Raji (cell line): ENCODE data around the gene PLEKHG4B.
A peak's percentile ranks its signal among the peaks of the same experiment; 100 is the strongest.

Experiments used
- POLR2A ChIP-seq: IDR thresholded peaks from 2 replicates; pipeline ENCODE4 v1.6.1; 2011; ENCODE audit warnings: low read depth, low read length, control low read depth; ENCODE audit not compliant: insufficient read depth

PLEKHG4B gene

DNA sequence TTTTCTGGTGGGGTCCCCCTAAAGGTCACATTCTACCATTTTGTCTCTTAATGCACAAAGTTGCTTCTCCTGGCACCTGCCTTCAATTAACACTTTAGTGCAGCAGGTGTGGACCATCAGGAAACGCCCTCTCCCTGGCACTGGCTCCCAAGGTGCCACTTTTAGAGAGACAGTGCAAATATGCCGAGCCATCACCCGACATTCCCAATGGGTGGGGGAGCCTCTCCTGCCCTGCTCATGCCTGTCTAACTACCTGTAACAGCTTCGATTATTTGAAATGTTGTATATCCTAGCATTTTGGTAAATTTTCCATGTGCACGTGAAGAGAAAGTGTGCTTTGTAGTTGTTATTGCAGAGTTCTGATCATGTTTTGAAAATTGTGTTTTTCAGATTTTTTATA is 86.1 kb downstream of the PLEKHG4B start:
- no peak for TF ChIP-seq POLR2A

GRCh38 chr5:179401-179800 is 87.4 kb downstream of the PLEKHG4B start:
- TF ChIP-seq POLR2A, result no peak

- no peak for TF ChIP-seq POLR2A
These were observed 88.4 kb downstream of the PLEKHG4B start for GRCh38 chr5:180286-180918.

- no peak for TF ChIP-seq POLR2A
These were observed 89.2 kb downstream of the PLEKHG4B start for GRCh38 chr5:181160-181559.

DNA sequence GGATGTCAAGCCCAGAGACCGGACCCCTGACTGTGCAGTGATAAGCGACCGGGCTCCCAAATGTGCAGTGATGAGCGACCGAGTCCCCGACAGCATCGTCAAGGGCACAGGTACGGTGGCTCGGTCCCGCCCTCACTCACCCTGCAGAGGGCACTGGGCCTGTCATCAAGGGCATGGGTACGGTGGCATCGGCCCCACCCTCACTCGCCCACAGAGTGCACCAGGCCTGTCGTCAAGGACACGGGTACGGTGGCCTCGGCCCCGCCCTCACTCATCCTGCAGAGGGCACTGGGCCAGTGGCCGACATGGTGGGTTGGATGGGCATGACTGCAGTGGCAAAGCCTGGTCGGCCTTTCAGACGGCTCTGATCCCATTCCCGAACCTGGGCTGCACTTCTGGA is 89.6 kb downstream of the PLEKHG4B start:
- no peak for TF ChIP-seq POLR2A

- no peak for TF ChIP-seq POLR2A
These were observed 90.2 kb downstream of the PLEKHG4B start for GRCh38 chr5:182126-182525.

DNA sequence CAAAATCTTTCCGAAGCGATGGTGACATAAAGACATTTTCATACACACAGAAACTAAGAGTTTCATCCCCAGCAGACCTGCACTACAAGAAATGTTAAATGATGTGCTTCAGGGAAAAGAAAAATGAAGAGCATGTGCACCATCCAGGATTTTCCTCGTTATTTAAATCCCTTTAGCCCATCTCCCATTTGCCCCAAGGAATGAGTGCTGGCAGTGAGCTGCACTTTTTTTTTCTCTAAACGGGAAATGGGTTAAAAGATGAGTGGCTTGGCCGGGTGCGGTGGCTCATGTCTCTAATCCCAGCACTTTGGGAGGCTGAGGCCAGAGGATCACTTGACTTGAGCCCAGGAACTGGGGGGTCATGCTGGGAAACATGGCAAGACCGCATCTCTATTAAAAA is 92.5 kb downstream of the PLEKHG4B start:
- no peak for TF ChIP-seq POLR2A

DNA sequence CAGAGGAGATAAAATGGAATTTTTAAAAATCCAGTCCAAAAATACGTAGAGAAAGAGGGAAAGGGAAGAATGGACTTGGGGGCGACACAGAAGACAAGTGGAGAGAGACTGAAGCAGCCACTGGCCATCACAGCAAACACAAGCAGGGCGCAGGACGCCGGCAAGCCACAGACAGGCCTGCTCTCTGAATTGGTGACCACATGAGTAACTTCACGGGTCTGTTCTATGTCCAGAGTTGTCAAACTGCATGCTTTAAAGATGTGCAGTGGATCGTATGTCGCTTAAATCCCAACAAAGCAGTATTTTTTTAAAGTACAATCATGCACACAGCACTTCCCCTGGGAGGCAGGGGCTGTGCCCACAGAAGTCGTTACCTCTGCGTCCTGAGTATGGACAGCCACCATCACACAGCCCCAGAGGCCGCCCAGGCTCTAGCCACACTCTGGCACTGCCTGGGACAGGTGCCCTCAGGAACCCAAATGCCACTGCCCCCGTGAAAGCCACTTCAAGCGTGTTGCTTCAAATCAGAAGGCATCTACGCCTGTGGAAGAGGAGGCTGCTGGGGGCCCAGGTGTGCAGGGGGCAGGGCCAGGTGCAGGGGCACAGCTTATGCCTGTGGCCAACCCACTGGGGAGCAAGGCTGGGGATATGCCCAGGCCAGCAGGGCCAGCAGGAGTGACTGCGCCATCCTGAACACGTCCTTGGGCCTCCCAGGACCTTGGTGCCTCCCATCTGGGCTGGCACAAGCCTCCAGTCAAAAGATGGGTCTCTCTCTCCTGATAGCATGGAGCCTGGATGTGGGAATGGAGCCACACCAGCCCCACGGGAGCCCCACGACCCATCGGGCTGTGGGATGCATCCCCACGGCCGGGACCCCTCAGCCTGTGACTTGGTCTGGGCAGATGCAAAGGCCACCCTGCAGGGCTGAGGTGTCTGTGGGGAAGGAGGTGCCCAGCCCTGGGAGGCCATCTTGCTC is 93.4 kb downstream of the PLEKHG4B start:
- no peak for TF ChIP-seq POLR2A

- no peak for TF ChIP-seq POLR2A
These were observed 94.4 kb downstream of the PLEKHG4B start for GRCh38 chr5:186091-187041.

- no peak for TF ChIP-seq POLR2A
These were observed 95.1 kb downstream of the PLEKHG4B start for GRCh38 chr5:187042-187431.

DNA sequence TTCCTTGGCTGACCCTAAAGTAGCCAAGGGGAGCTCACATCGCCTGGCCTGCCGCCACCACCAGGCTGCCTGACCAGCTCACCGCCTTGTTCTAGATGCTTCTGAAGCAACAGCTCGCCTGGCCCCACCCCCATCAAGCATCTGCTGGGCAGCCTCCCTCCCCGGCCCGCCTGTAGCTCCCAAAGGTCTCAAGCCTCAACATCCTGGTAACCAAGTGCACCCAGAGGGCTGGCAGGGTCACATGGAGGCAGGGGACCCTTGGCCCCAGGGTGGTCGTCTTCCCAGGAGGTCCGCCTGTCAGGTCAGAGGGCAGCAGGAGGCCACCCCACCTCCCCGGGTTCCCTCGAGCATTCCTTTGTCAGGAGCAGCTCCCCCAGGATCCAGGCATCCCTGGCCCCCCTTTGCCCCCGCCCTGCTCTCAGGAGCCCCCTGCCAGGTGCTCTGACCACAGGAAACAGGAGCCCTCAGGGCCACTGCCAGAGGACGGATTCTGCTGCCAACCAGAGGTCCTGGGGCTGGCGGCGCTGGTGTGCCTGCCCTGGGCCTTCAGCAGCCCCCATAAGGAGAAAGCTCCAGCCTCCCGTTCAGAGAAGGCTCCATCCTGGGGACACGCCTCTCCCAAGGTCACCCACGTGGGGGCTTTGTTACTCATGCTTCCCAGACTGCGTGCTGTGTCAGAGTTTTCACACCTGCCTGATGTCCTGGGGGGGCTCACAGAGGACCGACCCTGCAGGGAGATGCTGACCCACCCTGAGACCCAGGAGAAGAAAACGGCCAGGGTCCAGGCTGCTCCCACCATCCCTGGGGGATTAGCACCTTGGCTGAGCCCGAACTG is 95.9 kb downstream of the PLEKHG4B start:
- TF ChIP-seq POLR2A, result no peak

DNA sequence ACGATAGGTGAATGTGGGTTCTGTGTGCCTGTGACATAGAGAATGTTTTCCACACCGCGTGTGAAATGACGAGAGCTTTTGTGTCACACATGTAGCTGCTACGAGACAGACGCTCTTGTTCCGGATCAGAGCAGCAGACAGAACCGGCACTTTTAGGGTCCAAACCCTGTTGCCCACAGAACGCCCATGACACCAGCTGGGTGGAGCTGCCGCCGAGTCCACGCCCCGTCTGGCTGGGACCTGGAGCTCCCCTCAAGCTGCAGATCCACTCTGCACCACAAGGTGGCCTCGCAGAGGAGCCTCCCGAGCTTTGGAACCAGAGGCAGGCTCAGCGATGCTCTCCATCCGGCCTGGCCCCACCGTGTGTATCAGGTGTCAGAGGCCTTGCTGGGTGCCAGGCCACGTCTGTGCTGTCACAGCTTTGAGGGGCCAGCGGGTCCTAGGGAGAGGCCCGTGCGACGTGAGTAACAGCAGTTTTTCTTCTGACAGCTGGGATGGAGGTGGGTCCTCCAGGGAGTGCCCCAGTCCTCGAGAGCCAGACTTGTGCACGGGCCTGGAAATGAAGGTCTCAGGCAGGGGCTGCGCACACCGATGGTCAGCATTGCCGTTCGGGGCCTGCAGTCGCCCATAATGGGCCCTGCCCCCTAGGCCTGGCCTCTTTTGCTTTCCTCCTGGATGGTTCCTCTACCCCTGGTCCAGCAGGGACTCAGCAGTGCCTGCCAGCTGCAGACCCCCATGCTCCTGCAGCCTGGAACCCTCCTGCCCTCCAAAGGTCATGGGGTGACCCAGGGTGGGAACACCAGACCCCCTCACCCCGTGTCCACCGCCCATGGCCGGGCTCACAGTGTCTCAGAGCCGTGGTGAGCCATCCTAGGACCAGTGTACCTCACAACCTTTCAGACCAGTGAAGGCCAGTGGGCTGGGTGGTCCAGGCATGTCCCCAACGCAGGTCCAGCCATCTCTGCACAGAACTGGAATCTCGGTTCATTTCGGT is 96.8 kb downstream of the PLEKHG4B start:
- TF ChIP-seq POLR2A, result peak; percentile 36; the same call in 1 of the 2 replicates

DNA sequence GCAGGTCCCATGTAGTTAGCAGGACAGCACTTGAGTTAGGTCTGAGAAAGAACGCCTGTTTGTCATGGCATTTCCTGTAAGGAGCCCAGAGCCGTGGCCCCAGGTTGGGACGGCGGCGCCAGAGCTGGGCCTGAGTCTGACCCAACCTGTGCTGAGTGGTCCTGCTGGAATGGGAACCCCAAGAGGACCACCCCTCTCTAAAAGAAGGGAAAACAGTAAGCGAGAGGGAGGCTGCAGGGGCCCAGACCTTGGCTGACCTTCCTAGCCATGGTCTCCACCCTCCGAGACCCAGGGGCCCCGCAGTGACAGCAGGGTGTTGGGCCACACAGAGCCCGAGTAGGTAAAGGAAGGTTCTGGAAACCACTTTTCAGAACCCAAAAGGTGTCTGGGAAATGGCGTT is 97.5 kb downstream of the PLEKHG4B start:
- no peak for TF ChIP-seq POLR2A
